Fibroblast of skin of left quadriceps (primary cell): Measurements from ENCODE around the gene FTCDNL1.

Experiments
- DNase-seq, 2 experiments: peaks; one replicate each; pipeline ENCODE4 v3.0.0-alpha.2; 2013; ENCODE audit warnings: low read depth in 2 of 2

The FTCDNL1 gene

DNA sequence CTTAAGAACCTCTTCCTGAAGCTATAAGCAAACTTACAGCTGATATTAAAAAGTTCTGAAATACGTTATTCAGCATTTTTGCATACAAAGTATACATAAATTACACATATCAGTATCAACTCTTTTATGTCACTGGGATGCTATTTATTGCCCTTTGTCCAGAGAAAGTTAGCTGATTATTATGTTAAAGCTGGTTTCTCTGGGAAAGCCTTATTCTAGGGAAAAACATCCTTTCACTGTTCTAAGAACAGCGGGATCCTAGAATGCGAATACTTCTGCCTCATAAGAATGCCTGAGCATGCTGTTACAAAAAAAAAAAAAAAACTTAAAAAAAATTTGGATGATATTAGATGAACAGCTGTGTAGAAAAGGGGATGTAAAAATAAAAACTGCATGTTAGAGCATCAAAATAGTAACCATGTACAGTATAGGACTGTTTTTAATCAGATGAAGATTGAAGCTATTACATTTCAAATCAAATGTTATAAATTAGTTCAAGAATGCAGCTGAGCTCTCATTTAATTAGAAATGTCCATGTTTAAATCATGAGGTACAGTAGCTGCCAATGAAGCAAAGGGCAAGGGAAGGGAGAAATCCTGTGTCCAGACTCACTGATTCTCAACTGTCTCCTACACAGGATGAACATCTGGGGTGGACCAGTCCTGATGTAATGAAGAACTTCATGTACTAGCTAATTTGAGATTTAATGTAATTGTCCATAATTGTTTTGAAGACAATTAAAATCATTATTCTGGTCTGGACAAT, 8.2 kb downstream of the FTCDNL1 start:
- DNase-seq: no peak

DNA sequence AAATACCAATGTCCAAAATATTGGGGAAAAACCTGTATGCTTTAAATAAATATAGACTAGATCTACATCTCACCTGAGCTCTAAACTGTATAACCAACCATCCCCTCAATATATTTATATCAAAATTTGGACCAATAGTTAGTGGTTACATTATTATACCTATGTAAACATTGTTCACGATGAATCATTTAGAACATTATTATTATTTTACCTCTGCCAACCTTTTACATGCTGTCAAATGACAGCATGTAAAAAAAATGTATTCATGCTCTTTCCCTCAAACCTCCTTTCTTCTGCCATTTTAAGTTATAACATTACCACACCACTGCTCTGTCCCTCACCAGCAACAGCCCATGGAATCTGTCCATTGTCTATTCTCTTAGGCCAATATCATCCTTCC, 9.6 kb downstream of the FTCDNL1 start:
- DNase-seq: no peak

DNA sequence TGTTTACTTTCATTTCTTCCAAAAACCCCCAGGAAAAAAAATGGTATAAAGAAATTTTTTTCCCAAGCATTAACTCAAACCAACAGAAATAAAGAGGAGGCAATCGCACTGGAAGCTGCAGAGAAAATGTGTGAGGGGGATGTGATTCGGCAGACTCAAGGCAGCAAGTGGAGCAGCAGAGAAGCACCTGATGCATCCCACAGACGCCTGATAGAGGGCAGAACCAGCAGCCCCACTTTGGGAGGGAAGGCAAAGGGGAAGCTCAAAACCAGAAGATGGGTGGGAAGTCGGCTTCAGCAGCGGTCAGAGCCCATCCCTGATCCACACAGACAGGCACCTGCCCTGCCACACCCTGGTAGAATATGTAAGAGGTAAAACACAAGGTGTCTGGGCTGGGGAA, 12.6 kb downstream of the FTCDNL1 start:
- DNase-seq: no peak

DNA sequence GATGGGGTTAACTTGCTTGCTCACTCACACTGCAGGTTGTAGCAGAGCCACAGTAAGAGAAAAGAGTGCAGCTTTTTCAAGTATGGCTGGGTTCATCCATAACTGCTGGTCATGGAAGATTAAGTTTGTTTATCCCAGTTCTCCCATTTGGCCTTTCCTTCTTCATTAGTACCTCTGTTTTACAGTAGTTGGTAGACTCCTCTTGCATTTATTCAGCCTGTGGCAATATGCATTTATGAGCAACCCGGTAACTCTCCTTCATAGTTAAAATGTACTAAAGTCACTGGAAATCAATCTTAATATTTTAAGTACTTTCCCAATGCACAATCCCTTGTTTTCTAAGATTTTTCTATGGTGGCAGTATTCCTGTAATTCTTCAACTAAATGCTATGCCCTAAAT, 14.0 kb downstream of the FTCDNL1 start:
- DNase-seq: no peak

DNA sequence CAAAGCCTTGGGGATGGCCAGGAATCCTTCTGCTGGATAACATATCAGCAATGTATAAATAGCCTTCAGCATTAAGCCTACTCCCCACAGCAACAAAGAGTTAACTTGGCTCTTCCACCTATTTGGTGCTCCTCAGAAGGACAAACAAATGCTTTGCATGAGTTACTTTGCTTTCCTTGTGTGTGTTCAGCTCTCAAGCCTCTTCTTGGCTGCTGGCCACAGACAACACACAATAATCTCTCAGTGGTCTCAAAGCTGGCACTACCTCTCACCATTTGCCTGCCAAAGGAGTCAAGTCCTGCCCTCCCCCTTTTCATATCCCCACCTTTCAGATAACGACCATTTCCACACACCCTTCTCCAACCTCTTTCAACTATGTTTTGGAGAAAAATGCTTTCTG, 17.5 kb downstream of the FTCDNL1 start:
- no peak for DNase-seq

DNA sequence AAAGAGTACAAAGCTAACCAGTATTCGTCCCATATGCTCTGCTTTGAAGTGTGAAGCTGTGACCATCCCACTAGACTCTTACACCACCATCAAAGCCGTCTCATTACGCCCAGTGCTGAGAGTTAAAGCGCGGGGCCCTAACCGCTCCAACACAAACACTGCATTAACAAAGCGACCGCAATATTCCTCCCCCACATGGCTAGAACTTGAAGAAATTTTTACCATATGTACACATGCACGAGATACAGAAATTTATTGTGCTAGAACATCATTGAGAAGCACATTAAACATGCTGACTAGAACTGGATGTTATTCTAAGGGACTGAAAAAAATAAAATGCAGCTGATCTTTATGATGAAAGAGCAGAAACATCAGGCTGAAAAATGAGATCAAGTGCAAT, 20.5 kb downstream of the FTCDNL1 start:
- peak; percentile 76 for DNase-seq

DNA sequence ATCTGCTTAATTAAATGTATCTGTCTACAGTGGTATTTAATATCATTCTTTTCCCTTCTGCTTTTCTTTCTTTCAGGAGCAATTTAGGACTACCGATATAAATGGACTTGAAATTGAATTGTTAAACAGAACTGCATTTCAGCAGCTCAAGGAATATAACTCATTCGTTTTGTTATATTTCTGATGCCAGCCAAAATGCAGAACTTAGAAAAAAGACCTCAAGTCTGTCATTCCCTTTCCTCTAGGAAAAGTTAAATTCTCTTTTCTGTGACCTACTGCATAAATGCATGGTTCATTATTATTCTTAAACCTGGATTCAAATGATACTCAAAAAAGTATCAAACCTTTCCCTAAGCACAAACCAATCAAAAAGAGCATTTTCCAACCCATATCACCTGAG, 21.4 kb downstream of the FTCDNL1 start:
- no peak for DNase-seq

DNA sequence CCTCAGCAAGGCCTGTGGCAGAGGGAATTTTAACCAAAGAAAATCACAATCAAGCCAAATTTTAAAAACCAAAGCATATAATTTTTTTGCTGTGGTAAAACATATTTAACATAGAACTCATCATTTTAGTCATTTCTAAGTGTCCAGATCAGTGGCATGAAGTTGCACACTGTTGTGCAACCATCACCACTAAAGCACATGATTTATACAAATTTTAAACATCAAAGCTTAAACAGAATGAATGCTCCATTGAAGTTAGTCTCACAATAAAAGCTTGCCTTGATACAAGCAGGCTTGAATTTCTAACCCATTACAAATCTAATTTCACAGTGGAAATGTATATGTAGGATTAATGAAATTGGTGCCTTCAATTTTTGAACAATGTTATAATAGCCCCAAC, 31.2 kb downstream of the FTCDNL1 start:
- DNase-seq: no peak

DNA sequence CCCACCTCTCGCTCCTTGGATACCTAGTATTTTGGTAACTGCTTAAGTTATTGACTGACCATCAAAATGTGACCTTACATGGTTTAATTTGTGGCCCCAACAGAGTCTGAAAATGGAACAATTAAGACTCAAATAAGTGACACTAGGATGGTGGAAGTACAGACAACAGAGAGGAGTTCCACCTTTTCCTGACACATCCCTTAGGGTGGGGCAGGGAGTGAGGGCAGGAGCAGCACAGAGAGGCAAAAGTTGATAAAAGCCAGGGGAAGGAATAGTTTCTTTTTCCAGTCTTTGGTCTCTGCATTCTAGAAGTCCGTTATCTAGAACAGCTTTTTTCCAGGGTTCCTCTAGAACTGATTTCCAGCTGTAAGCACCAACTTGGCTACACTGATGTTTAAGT, 32.2 kb downstream of the FTCDNL1 start:
- no peak for DNase-seq

DNA sequence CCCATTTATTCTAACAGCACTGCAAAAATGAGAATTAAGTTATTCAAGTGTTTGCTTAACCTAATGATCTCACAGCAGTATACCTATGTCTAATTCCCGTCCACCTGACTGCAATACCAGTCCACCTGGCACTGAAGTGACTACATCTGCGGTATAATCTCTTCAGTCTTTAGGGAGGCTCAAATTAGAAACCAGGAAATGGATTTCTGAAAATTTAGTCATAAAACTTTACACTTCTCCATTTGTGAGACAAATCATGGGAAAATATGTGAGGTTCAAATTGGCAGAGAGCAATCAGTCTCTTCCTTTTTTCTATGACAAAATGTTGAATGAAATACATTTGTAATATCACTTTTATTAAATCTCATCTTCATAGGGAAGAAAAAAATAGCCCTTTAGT, 33.0 kb downstream of the FTCDNL1 start:
- DNase-seq: no peak

DNA sequence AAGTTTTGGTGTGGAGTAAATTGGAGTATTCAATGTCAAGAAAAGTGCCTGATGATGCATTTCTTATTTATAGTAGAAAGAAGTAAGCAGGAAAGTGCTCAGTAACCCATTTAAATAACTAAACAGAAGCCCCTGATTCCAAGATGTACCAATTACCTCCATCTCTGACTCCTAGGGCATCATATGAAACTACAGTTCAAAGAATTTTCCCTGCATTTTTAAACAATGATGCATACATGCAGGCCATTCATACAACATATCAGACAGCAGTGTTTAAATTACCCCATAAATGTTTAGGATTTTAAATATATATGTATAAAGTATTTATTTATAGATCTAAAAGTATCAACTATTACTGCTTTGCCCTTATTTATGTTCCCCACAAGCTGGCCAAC, 36.2 kb downstream of the FTCDNL1 start:
- DNase-seq: no peak

DNA sequence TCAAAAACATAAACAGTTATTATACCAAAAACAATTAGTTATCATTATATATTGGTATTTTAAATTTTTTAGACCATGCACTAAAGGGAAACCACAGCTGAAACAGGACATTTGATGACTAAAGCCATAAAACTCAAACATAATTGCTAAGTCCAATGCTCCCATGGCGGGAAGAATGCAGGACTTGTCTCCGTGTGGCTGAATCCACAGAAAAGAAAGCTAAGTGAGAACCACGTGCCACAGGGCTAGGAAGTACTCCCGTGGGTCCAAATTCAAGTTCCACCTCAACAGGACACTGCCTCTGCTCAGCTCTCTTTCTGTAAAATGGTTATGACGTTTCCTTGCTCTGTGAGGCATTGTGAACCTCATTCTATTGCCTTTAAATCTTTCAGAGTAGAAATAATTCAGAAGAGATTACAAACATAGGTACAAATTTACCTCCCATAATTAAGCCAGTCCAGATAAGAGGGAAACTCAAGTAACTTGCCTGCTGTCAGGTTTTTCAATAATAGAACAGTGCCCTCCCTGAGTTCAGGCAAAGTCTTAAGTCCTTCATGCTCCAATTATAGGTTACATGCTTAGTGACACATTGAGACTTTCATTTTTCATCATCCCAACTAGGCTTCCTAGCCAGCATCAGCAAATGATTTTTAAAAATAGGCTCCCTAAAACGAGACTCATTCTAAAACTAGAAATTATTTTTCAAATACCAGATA, 36.7 kb downstream of the FTCDNL1 start:
- no peak for DNase-seq

DNA sequence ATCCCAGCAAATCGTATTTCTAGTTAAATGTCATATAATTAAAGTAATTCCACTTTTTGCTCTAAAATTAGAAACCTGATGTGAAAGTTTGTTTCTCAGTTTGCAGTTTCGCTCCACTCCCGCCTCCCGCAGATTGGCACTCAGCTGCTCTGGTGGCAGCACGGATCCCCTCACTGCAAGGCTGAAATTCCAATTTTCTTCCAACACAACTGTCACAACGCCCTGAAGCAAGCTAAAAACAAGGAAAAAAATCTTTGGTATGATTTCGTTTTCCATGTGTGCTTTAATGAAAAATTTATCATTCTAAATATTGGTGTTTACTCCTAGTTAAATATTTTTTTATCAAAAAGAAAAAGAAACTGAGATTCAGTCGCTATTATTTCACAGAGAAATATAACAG, 38.5 kb downstream of the FTCDNL1 start:
- no peak for DNase-seq

DNA sequence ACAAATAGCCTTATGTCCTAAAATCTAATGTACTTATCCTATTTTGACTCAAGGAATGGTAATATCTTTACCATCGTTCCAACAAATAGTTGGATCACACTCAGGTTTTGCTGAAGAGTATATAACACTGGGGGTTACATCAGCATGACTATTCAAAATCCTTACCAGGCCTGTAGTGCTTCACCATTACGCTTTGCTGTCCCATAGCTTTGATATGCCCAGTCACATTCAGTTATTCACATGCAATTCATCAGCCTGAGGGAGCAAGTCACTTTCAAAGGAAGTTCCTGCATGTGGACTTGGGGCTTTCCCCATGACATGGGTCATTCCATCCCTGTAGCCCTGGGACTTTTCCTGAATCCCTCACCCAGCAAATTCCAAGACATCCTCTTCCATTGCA, 39.6 kb downstream of the FTCDNL1 start:
- DNase-seq: no peak

DNA sequence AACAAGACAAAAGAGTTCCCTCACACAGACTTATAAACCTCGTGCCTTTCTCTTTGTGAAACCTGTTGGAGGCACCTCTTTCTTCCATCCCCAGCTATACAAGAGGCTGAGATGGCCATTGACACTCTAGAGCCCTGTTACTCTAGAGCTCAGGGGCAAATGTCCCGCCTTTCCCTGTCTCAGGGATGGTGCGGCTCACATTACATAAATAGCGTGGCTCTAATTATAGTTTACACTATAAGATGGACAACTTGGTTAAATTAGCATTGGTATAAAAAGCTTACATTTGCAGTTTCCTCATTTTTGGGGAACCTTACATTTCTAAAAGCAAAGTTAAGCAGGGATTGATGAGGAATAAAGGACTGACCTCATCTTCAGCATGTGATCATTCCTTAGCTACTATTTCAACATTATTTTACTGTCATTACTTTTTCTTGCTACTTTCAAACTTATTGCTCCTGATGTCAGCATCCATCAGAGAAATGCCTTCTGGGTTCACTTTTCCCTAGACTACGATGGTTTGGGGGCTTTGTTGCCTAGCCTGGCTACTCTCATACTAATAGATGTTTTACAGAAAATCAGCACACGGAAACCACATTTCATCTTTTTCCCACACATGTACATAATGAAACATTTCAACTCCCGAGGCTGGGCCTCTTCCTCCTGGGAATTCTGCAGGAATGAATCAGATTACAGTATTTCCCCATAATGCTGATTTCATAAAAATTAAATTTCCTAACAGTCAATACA, 40.4 kb downstream of the FTCDNL1 start:
- DNase-seq: peak; percentile 75 to 78

DNA sequence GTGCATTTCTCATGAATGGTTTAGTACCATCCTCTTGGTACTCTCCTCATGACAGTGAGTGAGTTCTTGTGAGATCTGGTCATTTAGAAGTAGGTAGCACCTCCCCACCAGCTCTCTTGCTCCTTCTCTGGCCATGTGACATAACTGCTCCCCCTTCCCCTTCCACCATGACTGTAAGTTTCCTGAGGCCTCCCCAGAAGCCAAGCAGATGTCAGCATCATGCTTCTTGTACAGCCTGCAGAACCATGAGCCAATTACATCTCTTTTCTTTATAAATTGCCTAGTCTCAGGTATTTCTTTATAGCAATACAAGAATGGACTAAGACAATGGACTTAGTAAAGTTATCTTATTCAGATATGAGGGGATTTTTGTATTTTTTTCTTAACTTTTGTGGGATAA, 43.0 kb downstream of the FTCDNL1 start:
- no peak for DNase-seq

DNA sequence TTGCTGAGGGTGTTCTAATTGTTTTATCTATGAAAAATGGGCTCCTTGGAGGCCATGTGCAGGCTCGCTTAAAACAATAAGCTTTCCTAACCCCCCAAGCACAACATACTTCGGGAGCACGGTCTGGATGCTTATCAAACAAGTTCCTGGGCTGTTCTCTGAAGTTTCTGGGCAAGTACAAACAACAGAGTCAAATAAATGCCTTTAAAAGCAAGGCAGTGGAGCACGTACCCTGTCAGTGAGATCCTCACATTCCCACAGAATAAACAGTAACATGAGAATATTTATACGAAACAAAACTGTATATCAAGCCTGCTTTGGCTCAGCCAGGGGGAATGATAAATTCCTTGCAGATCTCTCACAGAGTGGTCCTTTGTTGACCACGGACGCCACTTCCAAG, 44.8 kb downstream of the FTCDNL1 start:
- DNase-seq: no peak

DNA sequence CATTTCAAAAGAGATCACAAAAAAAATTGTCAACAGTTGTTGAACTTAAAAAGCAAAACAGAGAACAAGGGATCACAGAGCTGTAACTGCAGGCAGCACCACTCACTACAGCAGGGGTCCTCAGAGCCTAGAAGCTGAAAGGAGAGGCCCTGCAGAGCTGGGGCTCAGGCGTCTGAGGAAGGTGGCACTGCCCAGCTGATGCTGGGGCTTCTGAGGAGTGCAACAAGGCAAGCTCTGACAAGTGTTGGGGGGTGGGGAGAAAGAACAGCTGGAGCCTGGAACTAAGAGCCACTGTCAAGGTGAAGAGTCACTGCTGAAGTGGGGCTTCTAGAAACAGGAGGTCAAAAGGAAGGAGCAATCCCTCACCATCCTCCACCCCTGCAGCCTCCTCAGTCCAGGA, 46.2 kb downstream of the FTCDNL1 start:
- DNase-seq: no peak

DNA sequence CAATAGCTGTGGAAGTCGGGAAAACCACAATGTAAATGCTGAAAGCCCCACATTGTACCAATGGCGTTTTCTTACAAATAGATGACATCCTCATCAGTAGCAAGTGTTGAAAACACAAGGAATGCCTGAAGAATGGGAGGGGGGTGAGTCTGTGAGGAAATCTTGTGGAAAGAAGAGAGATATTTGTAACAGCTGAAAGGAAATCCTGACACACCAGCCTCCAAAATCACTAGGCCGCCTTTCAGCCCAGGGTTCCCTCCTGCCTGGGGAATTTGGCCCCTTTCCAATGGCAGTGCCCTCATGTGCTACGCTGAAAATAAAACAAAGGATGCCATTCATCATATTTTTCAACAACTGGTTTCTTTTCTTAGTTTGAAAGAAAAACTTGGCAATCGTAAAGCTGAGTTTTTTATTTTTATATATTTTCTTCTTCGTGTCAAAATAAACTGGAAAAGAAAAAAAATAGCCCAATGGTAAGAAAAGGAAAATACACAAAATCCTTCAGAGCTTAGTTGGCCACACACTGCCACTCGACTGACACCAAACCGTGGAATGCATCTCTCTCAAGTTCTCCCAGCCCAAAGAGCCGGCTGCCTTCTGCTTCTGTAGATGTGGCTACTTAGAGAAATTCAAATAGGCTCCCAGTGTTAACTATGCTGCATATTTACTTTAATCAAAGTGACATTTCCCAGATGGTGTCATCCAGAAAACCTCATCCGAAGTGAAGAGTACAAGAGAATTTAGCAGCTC, 52.0 kb downstream of the FTCDNL1 start:
- DNase-seq: peak; percentile 50 to 58

DNA sequence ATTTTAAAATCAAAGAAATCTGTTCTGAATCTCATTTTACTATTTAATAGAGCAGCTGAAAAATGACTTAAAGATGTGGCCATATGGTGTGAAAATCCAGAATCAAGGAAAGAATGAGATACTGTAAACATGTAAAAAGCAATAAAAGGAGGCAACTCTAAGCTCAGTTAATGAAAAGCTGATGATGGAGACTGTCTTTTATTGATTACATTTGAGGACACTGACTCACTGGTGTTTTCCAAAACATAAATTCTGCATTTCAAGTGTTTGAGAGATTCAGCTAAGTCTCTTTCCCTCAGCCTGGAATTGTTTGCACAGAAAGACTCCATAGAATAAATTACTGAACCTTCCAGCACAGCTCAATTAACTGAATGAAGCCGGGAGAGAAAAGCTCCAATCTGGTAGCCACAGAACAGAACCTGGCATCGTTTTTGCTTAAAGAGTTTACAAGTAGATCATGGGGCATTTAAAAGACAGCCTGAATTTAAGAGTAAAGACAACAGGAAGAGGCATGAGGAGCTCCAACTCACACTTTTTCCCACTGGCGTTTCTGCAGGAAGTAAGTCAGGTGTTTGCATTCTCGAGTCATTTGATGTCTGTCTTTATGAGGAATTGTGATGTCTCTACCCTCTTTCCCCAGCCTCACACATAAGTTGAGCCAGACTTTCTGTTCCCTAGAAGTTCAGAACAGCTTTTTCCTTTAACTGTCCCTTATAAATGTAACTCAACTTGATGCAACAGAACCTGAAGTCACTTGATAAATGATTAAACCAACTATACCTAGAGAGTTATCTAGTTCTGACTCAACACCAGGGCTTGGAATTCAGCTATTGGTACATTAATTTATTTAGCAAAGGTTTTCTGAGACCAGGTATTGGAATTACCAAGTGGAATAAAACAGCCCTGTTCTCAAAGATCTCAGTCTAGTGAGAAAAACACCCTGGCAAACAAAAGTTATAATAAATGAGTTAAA, 53.3 kb downstream of the FTCDNL1 start:
- peak; percentile 34 to 40 for DNase-seq

DNA sequence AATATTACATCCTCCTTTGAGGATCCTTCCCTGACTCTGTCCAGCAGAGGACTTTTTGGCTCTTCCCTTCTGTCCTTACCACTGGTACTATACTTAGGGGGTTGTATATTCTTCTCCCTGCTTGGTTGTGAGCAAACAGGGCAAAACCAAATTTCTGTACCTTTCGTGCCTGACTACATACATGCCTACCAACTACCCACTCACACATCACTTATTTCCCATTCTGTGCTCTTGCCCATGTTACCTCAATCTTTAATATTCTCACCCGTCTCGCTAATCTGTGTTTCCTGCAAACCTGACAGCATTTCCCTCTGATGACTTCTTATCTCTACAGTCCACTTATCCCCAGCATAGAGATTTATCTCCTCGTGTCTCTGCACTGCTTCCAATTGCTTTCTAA, 58.6 kb downstream of the FTCDNL1 start:
- DNase-seq: no peak
